ENCODE data around the gene CDH8.

GRCh38 chr16:61936522-61936921 is 99.7 kb downstream of the CDH8 start:
- TF ChIP-seq EZH2 (IDR thresholded peaks at IDR 0.05; ENCODE audit: borderline replicate concordance) (no peak), CTCF (IDR thresholded peaks at IDR 0.05; ENCODE audit: poor library complexity) (peak; percentile 33)

Data from hepatocyte (in vitro differentiated cells).